H1 (cell line): ENCODE results near the gene SFMBT2. TPM values are rescaled to one million over a fixed set of nuclear protein-coding genes. Genes with fewer than 3 reads are reported as not detected.
A peak's percentile ranks its signal among the peaks of the same experiment; 100 is the strongest.

Experiments used
- KDM4A ChIP-seq: IDR thresholded peaks from one replicate; pipeline ENCODE4 v1.7.1; 2012; ENCODE audit warnings: low read depth, mild to moderate bottlenecking, moderate library complexity, low read length, inconsistent platforms; ENCODE audit not compliant: severe bottlenecking
- POLR2A ChIP-seq, 2 experiments: IDR thresholded peaks; 1 replicate in 1 of 2; 2 replicates in 1 of 2; pipeline ENCODE4 v1.6.1; 2011; ENCODE audit warnings: low read depth in 2 of 2, low read length in 2 of 2, mild to moderate bottlenecking in 2 of 2; ENCODE audit errors: control extremely low read depth in 1 of 2
- polyA plus RNA-seq, 7 experiments: library from polyadenylated mRNA; depleted of rRNA in 3 of 7; stranded (reverse) in 5 of 7; unstranded in 2 of 7; fragments of >200 nt in 5 of 7; fragments of 200-250 nt in 2 of 7; gene quantifications; 1 replicate in 5 of 7; 2 replicates in 1 of 7; 4 replicates in 1 of 7; pipeline versions ENCODE4 v1.2.1 to v1.2.3, GENCODE V29; 2011 to 2013; ENCODE audit warnings: missing spikeins in 2 of 7, mixed read lengths in 2 of 7
- total RNA-seq: library from RNA; stranded (reverse); fragmentation: NEBNext Ultra II Directional; extraction: Animal tissue kit (Norgen Biotek cat#: 25700); gene quantifications from 2 replicates; pipeline ENCODE4 v1.2.1, GENCODE V29; 2021

Gene SFMBT2
- total and polyA plus RNA-seq, 2 of the 8 experiments (the other 6 are each of a cell fraction or from before 2014, with no cell fraction given) = 2.9 to 11.0 TPM

- TF ChIP-seq KDM4A = peak; percentile 75
- TF ChIP-seq POLR2A (IDR thresholded peaks at IDR 0.05; ENCODE audit: control extremely low read depth in 1 of 2, low read depth in 2 of 2, low read length in 2 of 2) = no peak
These were observed 453 bp downstream of the SFMBT2 start (continued) for GRCh38 chr10:7410301-7410861.
